ENCODE data around the gene PTPRR. TPM values are rescaled to one million over a fixed set of nuclear protein-coding genes. Genes with fewer than 3 reads are reported as not detected.

The PTPRR gene
- total and polyA plus RNA-seq, 2 of the 4 experiments (the other 2 are of a cell fraction), result 0.18 to 0.21 TPM

DNA sequence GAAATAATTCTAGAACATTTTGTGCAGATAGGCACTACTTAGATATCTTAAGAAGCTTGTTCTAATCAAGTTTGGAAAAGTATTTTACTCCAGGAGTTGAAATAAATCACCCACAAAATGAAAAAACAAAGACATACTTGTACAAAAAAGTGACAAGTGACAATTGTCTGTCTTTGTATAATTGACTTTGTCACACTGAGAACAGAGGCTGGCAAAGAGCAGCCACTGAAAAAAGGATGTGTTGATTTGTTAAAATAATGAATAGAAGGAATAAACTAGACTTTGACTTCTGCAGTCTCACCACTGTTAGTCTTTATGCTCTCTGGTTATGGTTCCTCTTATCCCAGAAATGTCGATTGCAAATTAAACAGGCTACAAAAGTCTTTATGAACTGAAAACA, 77.6 kb downstream of the PTPRR start:
- Histone ChIP-seq H3K4me1 (ENCODE audit: control insufficient read depth, insufficient read depth, low read length) (no peaks in the 10 kb centered on the region), H2BK20ac (ENCODE audit: low read depth, low read length) (no peak overlapping the region), H4K91ac (ENCODE audit: insufficient read depth, low read depth, low read length) (no peak overlapping the region), H3K9me1 (ENCODE audit: insufficient read depth, low read length) (no peaks in the 10 kb centered on the region), H2AFZ (replicated peaks; ENCODE audit: low read length, poor library complexity) (no peak overlapping the region), H3K4me2 (ENCODE audit: low read depth, low read length) (no peak overlapping the region), H4K8ac (ENCODE audit: low read depth in 2 of 2, low read length in 2 of 2) (no peak overlapping the region), H3K23ac (ENCODE audit: low read depth, low read length) (no peak overlapping the region), H3K56ac (ENCODE audit: extremely low read depth, insufficient read depth, low read length) (no peak overlapping the region), H4K20me1 (ENCODE audit: insufficient read depth, low read length) (no peaks in the 10 kb centered on the region), H2BK5ac (ENCODE audit: low read depth, low read length, poor library complexity, severe bottlenecking) (no peak overlapping the region), H4K5ac (ENCODE audit: low read depth, low read length) (no peak overlapping the region), H3K14ac (replicated peaks; ENCODE audit: low read depth, low read length) (no peak overlapping the region), H3K9ac (ENCODE audit: low read depth, low read length) (no peak overlapping the region), H3K36me3 (ENCODE audit: control insufficient read depth, insufficient read depth, low read length) (no peaks in the 10 kb centered on the region), H3K18ac (ENCODE audit: low read depth, low read length) (no peak overlapping the region), H3K79me1 (ENCODE audit: low read depth in 1 of 2, low read length in 2 of 2) (no peaks in the 10 kb centered on the region), H3K27me3 (ENCODE audit: control insufficient read depth, insufficient read depth, low read length) (no peaks in the 10 kb centered on the region), H2BK120ac (ENCODE audit: low read depth, low read length) (no peak overlapping the region), H2AK5ac (ENCODE audit: low read depth, low read length) (no peak overlapping the region), H2BK15ac (ENCODE audit: low read depth, low read length) (no peak overlapping the region), H3K27ac (ENCODE audit: insufficient read depth, low read length) (no peak overlapping the region), H3K4ac (ENCODE audit: low read depth, low read length) (no peak overlapping the region), H2AK9ac (replicated peaks; ENCODE audit: low read depth, low read length, poor library complexity) (no peak overlapping the region), H3K4me3 (ENCODE audit: insufficient read depth, low read depth, low read length) (no peak overlapping the region), H3K9me3 (ENCODE audit: control insufficient read depth, insufficient read depth, low read length) (no peaks in the 10 kb centered on the region)
- in situ Hi-C loops (cut with MboI; ENCODE audit: low sequenced_read_pairs) (no loop called here), intact Hi-C loops (cut with micrococcal nuclease) (no loop called here), dilution Hi-C loops (cut with HindIII; ENCODE audit: low sequenced_read_pairs, unreplicated experiment) (no loop called here)
- ATAC-seq (ENCODE audit: low read depth) (no peak), DNase-seq (no peak)
- CTCF ChIA-PET, result no interaction called here
- no TSS peak for BruUV-seq (replicated peaks)
- no CpG with 5 or more reads among the region's 1 CpG for WGBS, 2 experiments (ENCODE audit: extremely low coverage in 2 of 2, insufficient read length in 1 of 2)
- TF ChIP-seq CHD1 (IDR thresholded peaks at IDR 0.05; ENCODE audit: low read depth, low read length) (no peak), CEBPB (IDR thresholded peaks at IDR 0.05; ENCODE audit: low read depth, low read length) (no peak), BHLHE40 (IDR thresholded peaks at IDR 0.05; ENCODE audit: low read depth, low read length) (no peak), MXI1 (IDR thresholded peaks at IDR 0.05; ENCODE audit: borderline replicate concordance, low read depth, low read length) (no peak), POLR2A (IDR thresholded peaks at IDR 0.05; ENCODE audit: low read depth, low read length) (no peak), FOS (IDR thresholded peaks at IDR 0.05; ENCODE audit: low read depth, low read length) (no peak), MAFK (IDR thresholded peaks at IDR 0.05; ENCODE audit: low read depth, low read length) (no peak), RCOR1 (IDR thresholded peaks at IDR 0.05; ENCODE audit: insufficient replicate concordance, low read length) (no peak), NFE2L2 (IDR thresholded peaks at IDR 0.05; ENCODE audit: low read depth, low read length) (no peak), MAZ (IDR thresholded peaks at IDR 0.05; ENCODE audit: borderline replicate concordance, low read depth, low read length) (no peak), SMC3 (IDR thresholded peaks at IDR 0.05; ENCODE audit: low read depth, low read length) (no peak)
- TF ChIP-seq, protein P1, sequence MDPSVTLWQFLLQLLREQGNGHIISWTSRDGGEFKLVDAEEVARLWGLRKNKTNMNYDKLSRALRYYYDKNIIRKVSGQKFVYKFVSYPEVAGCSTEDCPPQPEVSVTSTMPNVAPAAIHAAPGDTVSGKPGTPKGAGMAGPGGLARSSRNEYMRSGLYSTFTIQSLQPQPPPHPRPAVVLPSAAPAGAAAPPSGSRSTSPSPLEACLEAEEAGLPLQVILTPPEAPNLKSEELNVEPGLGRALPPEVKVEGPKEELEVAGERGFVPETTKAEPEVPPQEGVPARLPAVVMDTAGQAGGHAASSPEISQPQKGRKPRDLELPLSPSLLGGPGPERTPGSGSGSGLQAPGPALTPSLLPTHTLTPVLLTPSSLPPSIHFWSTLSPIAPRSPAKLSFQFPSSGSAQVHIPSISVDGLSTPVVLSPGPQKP (IDR thresholded peaks at IDR 0.05; ENCODE audit: borderline replicate concordance, low read depth, low read length), result no peak
- TF ChIP-seq, protein P2, sequence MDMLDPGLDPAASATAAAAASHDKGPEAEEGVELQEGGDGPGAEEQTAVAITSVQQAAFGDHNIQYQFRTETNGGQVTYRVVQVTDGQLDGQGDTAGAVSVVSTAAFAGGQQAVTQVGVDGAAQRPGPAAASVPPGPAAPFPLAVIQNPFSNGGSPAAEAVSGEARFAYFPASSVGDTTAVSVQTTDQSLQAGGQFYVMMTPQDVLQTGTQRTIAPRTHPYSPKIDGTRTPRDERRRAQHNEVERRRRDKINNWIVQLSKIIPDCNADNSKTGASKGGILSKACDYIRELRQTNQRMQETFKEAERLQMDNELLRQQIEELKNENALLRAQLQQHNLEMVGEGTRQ (IDR thresholded peaks at IDR 0.05; ENCODE audit: low read depth, low read length), result no peak
- TF ChIP-seq, protein P3, sequence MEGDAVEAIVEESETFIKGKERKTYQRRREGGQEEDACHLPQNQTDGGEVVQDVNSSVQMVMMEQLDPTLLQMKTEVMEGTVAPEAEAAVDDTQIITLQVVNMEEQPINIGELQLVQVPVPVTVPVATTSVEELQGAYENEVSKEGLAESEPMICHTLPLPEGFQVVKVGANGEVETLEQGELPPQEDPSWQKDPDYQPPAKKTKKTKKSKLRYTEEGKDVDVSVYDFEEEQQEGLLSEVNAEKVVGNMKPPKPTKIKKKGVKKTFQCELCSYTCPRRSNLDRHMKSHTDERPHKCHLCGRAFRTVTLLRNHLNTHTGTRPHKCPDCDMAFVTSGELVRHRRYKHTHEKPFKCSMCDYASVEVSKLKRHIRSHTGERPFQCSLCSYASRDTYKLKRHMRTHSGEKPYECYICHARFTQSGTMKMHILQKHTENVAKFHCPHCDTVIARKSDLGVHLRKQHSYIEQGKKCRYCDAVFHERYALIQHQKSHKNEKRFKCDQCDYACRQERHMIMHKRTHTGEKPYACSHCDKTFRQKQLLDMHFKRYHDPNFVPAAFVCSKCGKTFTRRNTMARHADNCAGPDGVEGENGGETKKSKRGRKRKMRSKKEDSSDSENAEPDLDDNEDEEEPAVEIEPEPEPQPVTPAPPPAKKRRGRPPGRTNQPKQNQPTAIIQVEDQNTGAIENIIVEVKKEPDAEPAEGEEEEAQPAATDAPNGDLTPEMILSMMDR (conservative IDR thresholded peaks at IDR 0.05; ENCODE audit: low read depth, low read length), result no peak
- POLR2A ChIA-PET (ENCODE audit: unreplicated experiment), result no interaction called here

Measured in IMR-90 (cell line).